K562 (cell line): ENCODE data around the gene NDUFS3. TPM values are rescaled to one million over a fixed set of nuclear protein-coding genes. Genes with fewer than 3 reads are reported as not detected.

Experiments
- E2F8 ChIP-seq: fragments of 450-650 bp; IDR thresholded peaks from 2 replicates; pipeline ENCODE4 v1.7.1; 2018; ENCODE audit warnings: mild to moderate bottlenecking, low read depth; ENCODE audit not compliant: partially characterized antibody
- FIP1L1 ChIP-seq: fragments of 200-400 bp; formaldehyde crosslinking; IDR thresholded peaks from 2 replicates; pipeline ENCODE4 v1.6.1; 2018; ENCODE audit warnings: mild to moderate bottlenecking, low read depth, low read length; ENCODE audit not compliant: poor library complexity, severe bottlenecking
- FOXA1 ChIP-seq: fragments of 450-650 bp; IDR thresholded peaks from 2 replicates; pipeline ENCODE4 v1.6.1; 2016; ENCODE audit warnings: mild to moderate bottlenecking, borderline replicate concordance
- HBP1 ChIP-seq: fragments of 450-650 bp; formaldehyde crosslinking; IDR thresholded peaks from 2 replicates; pipeline ENCODE4 v1.4.0; 2022; ENCODE audit warnings: missing genetic modification characterization
- HMG20A ChIP-seq: fragments of 450-650 bp; formaldehyde crosslinking; conservative IDR thresholded peaks from 2 replicates; pipeline ENCODE4 v1.4.0; 2020; ENCODE audit warnings: mild to moderate bottlenecking, mixed read lengths
- MAX ChIP-seq: sonication (generic); formaldehyde crosslinking; IDR thresholded peaks from 2 replicates; pipeline ENCODE4 v1.9.0; 2022; ENCODE audit warnings: mild to moderate bottlenecking, missing genetic modification reagents
- NFRKB ChIP-seq: fragments of 450-650 bp; IDR thresholded peaks from 2 replicates; pipeline ENCODE4 v1.6.1; 2016; ENCODE audit warnings: low read depth
- NR2C2 ChIP-seq, 2 experiments: fragments of 200-800 bp in 1 of 2; sonication (Bioruptor generic) in 1 of 2; sonication (generic) in 1 of 2; formaldehyde crosslinking in 1 of 2; IDR thresholded peaks; 2 replicates each; pipeline versions ENCODE4 v1.6.1 to v1.8.0; 2016 to 2022; ENCODE audit warnings: mild to moderate bottlenecking in 1 of 2, missing compliant biosample characterization in 1 of 2, missing genetic modification characterization in 1 of 2, missing genetic modification reagents in 1 of 2
- SMARCE1 ChIP-seq: fragments of 450-650 bp; IDR thresholded peaks from 2 replicates; pipeline ENCODE4 v1.7.1; 2016; ENCODE audit warnings: mild to moderate bottlenecking
- SOX6 ChIP-seq: fragments of 450-650 bp; IDR thresholded peaks from 2 replicates; pipeline ENCODE4 v1.6.1; 2014; ENCODE audit warnings: mild to moderate bottlenecking
- SREBF2 ChIP-seq: sonication (generic); formaldehyde crosslinking; IDR thresholded peaks from 2 replicates; pipeline ENCODE4 v1.4.0; 2020; ENCODE audit warnings: mild to moderate bottlenecking, missing genetic modification reagents
- STAG1 ChIP-seq: sonication (generic); formaldehyde crosslinking; IDR thresholded peaks from 2 replicates; pipeline ENCODE4 v1.5.0; 2020; ENCODE audit warnings: missing genetic modification reagents, borderline replicate concordance
- ZNF518B ChIP-seq: fragments of 250-450 bp; sonication (Bioruptor Pico); IDR thresholded peaks from 2 replicates; pipeline ENCODE4 v1.5.0; 2021; ENCODE audit warnings: mild to moderate bottlenecking, moderate library complexity
- ZNF57 ChIP-seq: fragments of 450-650 bp; formaldehyde crosslinking; IDR thresholded peaks from 2 replicates; pipeline ENCODE4 v1.4.0; 2020; ENCODE audit warnings: mild to moderate bottlenecking, moderate library complexity
- ZNF586 ChIP-seq: fragments of 450-650 bp; formaldehyde crosslinking; conservative IDR thresholded peaks from 2 replicates; pipeline ENCODE4 v1.4.0; 2020; ENCODE audit warnings: mild to moderate bottlenecking, moderate library complexity
- polyA plus RNA-seq, 8 experiments: library from polyadenylated mRNA; depleted of rRNA in 4 of 8; stranded (reverse) in 5 of 8; unstranded in 3 of 8; fragments of >200 nt; fragmentation: Nextera tagmentation in 2 of 8; fragmentation: Illumina TruSeq in 1 of 8; extraction: Ambion mirVana in 2 of 8; extraction: Trizol in 1 of 8; gene quantifications; 2 replicates each; pipeline versions ENCODE4 v1.2.1 to v1.2.3, GENCODE V29; 2011 to 2014; ENCODE audit warnings: inconsistent platforms in 1 of 8, missing spikeins in 1 of 8
- total RNA-seq, 7 experiments: library from RNA; depleted of rRNA in 6 of 7; stranded (reverse); fragments of >200 nt in 6 of 7; fragmentation: Illumina TruSeq in 2 of 7; extraction: Trizol in 2 of 7; gene quantifications; 2 replicates each; pipeline versions ENCODE4 v1.2.1 to v1.2.3, GENCODE V29; 2011 to 2021; ENCODE audit warnings: low replicate concordance in 1 of 7
- TF ChIP-seq, protein P1 (sequence below): fragments of 450-650 bp; formaldehyde crosslinking; IDR thresholded peaks from 2 replicates; pipeline ENCODE4 v1.4.0; 2022; ENCODE audit warnings: mild to moderate bottlenecking, moderate library complexity
- TF ChIP-seq, protein P2 (sequence below): fragments of 450-650 bp; conservative IDR thresholded peaks from 2 replicates; pipeline ENCODE4 v1.6.1; 2016; ENCODE audit warnings: missing genetic modification characterization, low read depth, mild to moderate bottlenecking, missing compliant biosample characterization, moderate library complexity

Gene NDUFS3
- total and polyA plus RNA-seq, 9 of the 15 experiments (the other 6 are each of a cell fraction or from before 2014, with no cell fraction given), result 38.7 to 341 (median 194) TPM

- TF ChIP-seq E2F8, result no peak
- TF ChIP-seq, protein P1, sequence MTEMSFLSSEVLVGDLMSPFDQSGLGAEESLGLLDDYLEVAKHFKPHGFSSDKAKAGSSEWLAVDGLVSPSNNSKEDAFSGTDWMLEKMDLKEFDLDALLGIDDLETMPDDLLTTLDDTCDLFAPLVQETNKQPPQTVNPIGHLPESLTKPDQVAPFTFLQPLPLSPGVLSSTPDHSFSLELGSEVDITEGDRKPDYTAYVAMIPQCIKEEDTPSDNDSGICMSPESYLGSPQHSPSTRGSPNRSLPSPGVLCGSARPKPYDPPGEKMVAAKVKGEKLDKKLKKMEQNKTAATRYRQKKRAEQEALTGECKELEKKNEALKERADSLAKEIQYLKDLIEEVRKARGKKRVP (CRISPR knock-in tag), result no peak
- peak; percentile 35; the same call in 1 of the 2 replicates for TF ChIP-seq SMARCE1
- TF ChIP-seq HMG20A (CRISPR knock-in tag), result no peak
- TF ChIP-seq HBP1 (CRISPR knock-in tag), result 0 out of 2 replicates have a peak, but pooled peaks have one; percentile 49
- TF ChIP-seq ZNF57, result no peak
- TF ChIP-seq FIP1L1, result no peak
- TF ChIP-seq ZNF586 (CRISPR knock-in tag), result no peak
- peak; percentile 60; the same call in 1 of the 2 replicates for TF ChIP-seq NFRKB
- no peak for TF ChIP-seq FOXA1
- TF ChIP-seq MAX (CRISPR knock-in tag), result no peak
- TF ChIP-seq NR2C2 (CRISPR knock-in tag; IDR thresholded peaks at IDR 0.05), result no peak
- TF ChIP-seq NR2C2 (tag; IDR thresholded peaks at IDR 0.05), result 0 out of 2 replicates have a peak, but pooled peaks have one; percentile 76
- no peak for TF ChIP-seq SOX6
- TF ChIP-seq, protein P2, sequence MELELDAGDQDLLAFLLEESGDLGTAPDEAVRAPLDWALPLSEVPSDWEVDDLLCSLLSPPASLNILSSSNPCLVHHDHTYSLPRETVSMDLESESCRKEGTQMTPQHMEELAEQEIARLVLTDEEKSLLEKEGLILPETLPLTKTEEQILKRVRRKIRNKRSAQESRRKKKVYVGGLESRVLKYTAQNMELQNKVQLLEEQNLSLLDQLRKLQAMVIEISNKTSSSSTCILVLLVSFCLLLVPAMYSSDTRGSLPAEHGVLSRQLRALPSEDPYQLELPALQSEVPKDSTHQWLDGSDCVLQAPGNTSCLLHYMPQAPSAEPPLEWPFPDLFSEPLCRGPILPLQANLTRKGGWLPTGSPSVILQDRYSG, result 0 out of 2 replicates have a peak, but pooled peaks have one; percentile 31
- no peak for TF ChIP-seq STAG1 (CRISPR knock-in tag)
- TF ChIP-seq SREBF2 (CRISPR knock-in tag), result no peak
- TF ChIP-seq ZNF518B (CRISPR knock-in tag), result no peak
Observed at GRCh38 chr11:47564933-47565339, 13.9 kb upstream of the NDUFS3 start (continued).
